ENCODE data around the gene TTC21A.
"Not testable (repeated sequence)": the region's sequence is repeated elsewhere in the genome, so short reads cannot be mapped to it uniquely, and the experiment has no call there.

Gene TTC21A

DNA sequence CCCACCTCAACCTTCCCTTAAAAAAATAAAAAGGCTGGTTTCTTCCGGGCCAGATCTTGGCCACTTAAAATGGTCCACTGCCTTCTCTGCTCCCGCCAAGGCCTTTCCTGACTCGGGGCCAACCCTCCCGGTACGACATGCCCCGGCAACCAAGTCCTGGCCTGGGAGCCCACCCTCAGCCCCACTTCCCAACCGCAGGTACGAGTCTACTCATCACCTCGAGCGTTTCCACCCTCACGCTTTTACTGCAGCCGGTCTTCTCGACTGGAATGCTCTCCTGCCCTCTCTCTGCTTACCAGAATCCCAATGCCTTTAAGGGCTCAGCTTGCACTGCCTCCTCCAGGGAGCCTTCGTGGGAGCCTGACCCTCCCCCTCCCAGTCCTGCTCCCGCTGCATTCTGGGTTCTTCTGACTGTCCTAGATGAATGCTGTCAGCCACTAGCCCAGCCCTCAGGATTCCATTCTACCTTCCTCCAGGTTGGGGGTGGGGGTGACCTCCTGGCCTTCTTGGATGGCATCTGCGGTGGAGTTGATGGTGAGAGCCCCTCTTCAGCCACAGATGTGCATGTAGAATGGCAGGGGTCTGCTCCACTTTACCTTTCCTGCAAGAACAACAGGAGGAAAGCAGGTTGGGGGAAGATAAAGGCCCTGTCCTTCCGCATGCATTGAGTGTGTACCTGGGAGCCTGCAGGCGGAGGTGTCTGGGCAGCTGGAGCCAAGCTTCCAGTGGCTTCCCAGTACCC is 47.0 kb downstream of the TTC21A start:
- DNase-seq (ENCODE audit: low spot score), result peak; percentile 65

DNA sequence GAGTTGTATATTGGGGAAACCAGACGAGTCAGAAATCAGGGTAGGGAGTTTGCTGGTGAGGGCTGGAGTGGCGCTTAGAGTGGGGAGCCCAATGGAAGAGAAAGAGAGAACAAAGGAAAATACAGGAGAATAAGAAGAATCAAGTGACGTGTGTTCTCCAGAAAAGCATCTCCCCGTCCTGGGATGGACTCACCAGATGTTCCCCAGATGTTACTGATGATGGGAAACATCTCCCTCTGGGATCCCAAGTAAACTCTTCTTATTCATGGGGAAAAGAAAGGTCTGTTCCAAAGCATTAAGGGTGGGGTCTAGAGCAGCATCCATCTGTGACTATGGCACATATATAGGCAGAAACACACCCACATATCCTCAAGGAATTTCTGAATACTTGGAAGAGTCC is 48.9 kb downstream of the TTC21A start:
- no peak for DNase-seq (ENCODE audit: low spot score)

DNA sequence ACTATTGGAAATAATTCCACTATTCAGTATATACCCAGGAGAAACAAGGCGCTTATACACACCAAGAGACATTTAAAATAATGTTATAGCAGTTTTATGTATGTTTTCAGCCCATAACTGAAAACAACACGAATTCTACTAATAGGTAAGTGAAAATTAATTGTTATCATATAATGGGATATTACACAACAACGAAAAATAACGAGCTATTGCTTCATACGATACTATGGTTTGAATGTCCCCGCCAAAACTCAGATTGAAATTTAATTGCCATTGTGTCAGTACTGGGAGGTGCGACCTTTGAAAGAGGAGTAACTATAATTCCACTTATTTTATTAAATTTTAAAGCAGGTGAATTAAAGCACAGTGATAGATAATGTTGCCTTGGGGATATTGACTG is 49.9 kb downstream of the TTC21A start:
- no peak for DNase-seq (ENCODE audit: low spot score)

DNA sequence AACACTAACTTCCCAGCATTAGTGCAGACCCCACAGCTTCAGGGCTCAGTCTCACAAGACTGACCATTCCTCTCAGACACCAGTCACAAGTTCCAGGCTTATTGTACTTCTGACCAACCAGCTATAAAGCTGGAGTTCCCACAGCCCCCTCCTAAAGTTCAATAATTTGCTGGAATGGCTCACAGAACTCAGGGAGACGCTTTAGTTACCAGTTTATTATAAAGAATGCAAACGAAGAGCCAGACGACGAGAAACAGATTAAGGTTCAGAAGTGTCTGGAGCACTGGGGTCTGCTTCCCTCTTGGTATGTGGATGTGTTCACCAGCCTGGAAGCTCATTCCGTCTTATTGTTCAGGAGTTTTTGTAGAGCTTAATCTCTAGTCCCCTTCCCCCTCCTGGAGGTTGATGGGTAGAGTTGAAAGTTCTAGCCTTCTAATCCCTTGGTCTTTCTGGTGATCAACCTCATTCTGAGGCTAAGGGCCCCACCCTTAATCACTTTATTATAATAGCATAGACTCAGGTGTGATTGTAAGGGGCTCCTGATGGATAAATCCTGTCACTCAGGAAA is 50.8 kb downstream of the TTC21A start:
- DNase-seq (ENCODE audit: low spot score), result no peak

DNA sequence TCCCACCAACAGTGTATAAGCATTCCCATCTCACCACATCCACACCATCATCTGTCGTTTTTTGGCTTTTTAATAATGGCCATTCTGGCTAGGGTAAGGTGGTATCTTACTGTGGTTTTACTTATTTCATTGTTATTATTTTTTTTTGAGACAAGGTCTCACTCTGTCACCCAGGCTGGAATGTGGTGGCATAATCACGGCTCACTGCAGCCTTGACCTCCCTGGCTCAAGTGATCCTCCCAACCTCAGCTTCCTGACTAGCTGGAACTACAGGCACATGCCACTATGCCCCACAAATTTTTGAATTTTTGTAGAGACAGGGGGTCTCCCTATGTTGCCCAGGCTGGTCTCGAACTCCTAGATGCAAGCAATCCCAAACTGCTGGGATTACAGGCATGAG is 56.9 kb downstream of the TTC21A start:
- DNase-seq (ENCODE audit: low spot score), result no peak

DNA sequence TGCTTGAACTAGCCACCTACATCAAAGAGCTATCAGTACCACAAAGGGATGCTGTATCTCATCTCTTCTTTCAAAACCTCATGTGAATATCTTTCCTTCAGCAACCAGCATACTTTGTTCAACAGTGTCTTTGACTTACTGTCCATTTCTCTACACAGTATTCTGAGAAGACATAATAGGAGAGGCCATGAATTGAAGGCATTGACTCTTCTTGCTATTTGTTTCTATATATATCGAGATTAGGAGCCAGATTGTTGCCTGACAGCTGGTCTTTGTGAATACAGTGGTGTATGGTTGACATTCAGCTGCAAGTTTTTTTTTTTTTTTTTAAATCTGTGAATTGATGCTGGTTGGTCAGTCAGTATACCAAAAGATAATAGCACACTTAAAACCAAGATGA is 58.0 kb downstream of the TTC21A start:
- no peak for DNase-seq (ENCODE audit: low spot score)

DNA sequence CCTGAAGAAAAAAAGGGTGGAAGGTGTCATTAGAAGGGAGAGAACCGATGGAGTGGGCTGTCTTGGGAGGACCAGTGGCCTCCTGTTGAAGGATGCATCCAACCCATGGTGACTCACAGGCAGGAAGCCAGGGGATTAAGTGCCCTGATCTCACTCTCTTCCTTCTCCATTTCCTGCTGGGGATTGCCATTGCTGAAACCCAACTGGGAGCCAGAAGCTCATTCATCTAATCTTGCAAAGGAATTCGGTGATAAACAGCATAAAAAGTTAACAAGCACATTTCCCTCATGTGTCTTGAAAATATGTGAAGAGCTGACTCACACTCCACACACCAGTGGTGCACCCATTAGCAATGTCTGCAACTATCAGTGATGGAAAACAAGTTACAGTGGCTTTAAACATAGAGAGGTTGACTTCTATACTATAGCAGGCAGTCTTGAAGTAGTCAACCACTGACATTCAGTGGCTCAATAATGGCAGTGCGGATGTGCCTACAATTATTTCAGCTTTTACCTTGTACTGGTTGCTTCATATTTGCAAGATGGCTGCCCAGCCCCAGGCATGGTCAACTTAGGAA is 58.7 kb downstream of the TTC21A start:
- DNase-seq (ENCODE audit: low spot score), result no peak

DNA sequence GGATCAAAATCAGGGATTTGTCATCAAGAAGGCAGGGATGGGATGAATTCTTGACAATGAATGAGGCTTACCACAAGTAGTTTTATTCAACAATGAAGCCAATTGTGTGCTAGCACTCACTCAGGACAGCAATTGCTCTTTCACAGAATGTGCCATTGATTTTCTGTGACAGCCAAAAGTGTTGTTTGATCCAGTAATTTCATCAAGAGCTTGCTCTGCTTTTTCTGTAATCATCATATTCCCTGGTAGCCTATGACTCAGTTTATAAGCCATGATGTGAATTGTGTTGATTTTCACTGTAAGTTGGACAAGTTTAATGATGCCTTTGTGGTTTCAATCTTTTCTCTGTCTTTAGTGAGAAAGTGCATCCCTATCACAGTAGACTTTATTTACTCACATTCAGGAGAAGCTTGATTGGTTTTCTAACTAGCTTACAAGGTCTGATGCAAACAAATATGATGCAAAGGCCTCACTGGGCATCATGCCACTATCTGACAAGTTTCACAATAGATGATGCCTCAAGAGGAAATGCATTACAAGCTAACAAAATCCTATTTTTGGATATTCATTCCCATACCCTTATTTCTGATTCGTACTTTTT is 59.6 kb downstream of the TTC21A start:
- DNase-seq (ENCODE audit: low spot score), result no peak

DNA sequence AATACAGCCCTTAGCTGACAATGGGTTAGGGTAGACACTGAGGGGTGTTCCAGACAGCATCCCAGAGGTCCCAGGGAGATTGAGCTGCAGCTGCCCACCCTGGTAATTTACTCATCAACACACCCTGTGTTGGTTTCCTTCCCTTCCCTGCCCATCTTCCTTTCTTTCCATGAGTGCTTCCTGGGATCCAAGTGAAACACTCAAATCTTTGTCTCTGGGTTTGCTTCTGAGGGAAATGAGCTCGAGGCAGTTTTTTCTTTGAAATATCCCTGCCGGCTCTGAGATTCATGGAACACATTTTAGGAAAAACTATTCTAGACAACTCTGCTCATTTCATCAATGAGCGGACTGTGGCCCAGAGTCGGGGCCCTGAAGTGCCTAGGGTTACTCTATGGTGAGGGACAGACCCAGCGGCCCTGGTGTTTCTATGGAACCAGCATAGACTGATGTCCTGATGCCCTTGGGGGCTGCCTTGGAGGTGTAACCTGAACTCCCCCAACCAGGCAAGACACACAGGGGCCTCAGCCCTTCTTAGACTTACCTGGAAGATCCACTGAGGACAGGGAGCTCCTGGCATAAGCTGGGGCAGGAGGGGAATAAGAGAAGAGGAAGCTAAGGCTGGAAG is 60.8 kb downstream of the TTC21A start:
- no peak for DNase-seq (ENCODE audit: low spot score)

DNA sequence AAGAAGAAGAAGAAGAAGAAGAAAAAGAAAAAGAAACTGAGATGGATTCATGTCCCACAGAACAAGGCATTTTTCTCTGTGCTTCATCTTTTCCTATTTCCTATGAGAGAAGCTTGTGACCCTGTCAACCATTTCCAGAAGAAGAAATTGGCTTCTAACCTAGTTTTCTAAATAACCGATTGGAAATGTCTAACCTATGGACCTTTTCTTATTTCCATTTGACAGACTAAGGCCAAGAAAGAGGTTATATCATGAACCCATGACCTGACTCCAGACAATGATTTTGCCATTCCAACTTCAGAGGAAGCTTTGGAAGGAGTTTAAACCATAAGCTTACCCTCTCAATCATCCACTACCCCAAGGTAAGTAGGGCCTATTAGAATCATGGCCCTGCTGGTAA is 62.2 kb downstream of the TTC21A start:
- DNase-seq (ENCODE audit: low spot score), result no peak

DNA sequence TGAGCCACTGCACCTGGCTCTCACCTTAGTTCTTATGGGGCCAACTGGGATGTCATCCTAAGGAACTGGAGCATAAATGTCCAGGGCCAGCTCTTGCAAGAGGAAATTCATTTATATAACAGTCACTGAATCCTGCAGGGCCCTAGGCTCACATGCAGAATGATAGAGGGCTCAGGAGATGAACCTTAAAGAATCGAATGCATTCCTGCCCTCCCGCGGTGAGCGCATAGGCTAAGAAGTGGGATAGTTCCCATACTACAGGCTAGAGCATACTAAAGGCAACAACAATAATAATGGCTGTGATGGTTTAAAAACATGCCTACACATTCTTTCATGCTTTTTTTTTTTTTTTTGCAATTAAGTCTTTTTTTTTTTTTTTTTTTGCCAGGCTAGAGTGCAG is 63.0 kb downstream of the TTC21A start:
- no peak for DNase-seq (ENCODE audit: low spot score)

DNA sequence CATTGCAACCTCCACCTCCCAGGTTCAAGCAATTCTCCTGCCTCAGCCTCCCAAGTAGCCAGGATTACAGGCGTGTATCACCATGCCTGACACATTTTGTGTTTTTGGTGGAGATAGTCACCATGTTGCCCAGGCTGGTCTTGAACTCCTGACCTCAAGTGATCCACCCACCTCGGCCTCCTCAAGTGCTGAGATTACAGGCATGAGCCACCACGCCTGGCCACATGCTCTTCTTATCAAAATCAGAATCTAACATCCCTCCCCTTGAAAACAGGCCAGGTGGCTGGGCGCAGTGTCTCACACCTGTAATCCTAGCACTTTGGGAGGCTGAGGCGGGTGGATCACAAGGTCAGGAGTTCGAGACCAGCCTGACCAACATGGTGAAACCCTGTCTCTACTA is 63.4 kb downstream of the TTC21A start:
- not testable (repeated sequence) for DNase-seq (ENCODE audit: low spot score)

DNA sequence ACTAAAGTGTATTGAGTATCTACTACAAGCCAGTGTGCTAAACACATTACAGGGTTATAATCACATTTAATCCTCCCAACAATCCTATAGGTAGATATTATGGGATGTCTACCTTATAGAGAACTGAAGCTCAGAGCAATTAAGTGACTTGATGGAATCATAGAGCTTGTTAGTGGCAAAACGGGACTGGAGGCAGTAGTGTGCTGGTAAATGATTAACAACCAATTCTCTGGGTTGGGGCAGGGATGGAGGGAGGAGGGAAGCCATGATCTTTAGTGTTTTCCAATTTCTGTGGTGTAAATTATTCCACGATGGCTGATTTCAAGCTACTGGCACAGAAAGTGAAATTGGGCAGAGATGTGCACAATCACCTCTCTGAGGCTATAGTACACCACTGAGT is 64.4 kb downstream of the TTC21A start:
- no peak for DNase-seq (ENCODE audit: low spot score)

DNA sequence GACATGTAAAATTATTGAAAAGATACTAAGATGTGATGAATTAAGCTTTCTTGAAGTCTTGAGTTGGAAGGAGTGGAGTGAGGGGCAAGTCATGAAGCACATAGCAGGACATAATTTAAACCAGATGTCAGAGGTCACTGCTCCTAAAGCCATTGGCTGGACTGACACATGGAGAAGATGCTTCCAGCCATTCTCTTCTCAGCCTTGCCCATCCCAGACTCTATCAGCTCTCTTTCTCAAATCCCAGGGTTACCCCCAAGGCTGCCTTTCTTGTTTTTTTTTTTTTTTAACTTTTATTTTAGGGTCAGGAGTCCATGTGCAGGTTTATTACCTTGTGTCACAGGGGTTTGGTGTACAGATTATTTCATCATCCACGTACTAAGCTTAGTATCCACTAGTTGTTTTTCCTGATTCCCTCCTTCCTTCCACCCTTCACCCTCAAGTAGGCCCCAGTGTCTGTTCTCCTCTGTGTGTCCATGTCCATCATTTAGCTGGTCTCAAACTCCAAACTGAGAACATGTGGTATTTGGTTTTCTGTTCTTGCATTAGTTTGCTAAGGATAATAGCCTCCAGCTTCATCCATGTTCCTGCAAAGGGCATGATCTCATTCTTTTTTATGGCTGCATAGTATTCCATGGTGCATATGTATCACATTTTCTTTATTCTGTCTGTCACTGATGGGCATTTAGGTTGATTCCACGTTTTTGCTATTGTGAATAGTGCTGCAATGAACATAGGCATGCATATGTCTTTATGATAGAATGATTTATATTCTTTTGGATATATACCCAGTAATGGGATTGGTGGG is 66.0 kb downstream of the TTC21A start:
- no peak for DNase-seq (ENCODE audit: low spot score)

DNA sequence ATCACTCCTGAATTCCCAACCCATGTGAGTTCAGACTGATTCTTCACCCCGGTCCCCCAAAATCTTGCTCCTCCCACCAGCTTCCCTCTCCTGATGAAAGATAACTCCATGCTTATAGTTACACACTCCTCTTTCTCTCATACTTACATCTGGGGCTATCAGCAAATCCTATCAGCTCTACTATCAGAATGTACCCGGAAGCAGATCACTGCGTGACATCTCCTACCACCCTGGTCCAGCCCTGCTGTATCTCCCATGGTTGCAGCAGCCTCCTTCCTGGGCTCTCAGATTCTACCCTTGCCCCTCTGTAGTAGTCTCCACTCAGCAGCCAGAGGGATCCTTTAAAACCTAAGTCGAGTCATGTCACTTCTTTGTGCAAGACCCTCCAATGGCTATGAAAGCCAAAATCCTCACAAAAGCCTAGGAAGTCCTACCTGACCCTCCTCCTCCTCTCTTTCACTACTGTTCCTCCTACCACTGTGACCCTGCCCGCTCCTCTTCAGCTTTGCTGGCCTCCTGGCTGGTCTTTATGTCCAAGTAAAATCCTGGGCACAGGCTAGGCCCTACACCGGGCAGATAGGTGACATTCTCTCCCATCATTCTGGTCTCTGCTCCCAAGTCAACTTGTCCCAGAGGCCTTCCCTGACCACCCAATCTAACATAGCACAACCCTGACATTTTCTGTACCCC is 68.7 kb downstream of the TTC21A start:
- no peak for DNase-seq (ENCODE audit: low spot score)

DNA sequence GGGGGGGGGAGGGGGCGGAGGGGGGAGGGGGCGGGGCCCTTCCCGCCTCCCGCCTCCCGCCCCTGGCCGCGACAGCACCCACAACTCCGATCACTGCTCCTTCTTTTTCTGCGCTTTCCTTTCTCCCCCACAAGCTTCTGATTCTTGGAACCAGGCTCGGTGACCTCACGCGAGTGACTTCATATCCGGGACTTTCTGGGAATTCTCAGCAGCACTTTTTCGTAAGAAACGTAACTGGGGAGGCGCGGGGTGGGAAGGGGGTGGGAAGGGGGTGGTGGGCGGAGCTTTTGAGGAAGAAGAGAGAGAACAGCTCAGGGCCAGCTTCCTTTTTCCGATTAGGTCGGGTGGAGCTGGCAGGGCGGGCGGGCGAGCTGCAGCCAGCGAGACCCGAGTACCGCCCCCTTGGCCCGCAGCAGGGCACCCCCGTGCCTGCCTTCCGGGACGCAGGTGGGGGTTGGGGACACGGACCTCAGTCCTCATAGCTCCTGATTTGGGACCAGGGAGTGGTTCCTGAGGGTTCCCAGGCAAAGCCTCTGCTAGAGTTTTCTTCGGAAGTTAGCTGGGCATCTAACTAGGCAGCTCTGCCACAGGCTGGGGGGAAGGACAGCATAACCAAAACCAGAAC is 70.3 kb downstream of the TTC21A start:
- peak; percentile 89 for DNase-seq (ENCODE audit: low spot score)

DNA sequence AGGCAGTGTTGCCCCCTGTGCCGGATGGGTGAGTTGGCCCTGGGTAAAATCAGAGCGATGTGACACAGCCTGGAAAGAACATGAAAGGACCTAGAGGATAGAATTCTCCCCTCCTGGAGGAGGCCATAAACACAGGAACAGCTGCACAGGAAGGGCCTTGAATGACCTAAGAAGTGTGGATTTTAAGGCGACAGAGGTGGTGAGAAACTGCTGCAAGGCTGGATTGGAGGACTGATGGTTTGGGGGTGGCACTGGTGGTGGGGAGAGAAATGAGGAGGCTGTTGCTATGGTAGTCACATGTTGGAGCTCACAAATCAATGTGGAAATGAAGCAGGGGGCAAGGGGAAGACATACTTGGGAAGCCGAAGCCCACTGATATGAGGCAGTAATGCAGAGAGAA is 71.1 kb downstream of the TTC21A start:
- DNase-seq (ENCODE audit: low spot score), result no peak

DNA sequence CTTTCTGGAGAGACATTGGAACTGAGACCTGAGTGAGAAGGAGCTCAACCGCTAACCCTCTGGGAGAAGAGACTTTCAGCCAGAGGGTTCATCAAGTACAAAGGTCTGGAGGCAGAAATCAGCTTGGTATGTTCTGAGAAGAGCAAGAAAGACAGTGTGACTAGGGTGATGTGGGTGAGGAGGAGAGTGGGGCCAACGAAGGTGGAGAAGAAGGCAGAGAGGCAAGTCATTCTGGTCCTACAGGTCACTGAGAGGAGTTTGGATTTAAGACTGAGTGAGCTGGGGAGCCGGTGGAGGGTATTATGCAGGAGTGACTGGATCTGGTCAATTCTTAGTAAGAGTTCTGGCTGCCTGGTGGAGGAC is 72.7 kb downstream of the TTC21A start:
- DNase-seq (ENCODE audit: low spot score), result no peak

DNA sequence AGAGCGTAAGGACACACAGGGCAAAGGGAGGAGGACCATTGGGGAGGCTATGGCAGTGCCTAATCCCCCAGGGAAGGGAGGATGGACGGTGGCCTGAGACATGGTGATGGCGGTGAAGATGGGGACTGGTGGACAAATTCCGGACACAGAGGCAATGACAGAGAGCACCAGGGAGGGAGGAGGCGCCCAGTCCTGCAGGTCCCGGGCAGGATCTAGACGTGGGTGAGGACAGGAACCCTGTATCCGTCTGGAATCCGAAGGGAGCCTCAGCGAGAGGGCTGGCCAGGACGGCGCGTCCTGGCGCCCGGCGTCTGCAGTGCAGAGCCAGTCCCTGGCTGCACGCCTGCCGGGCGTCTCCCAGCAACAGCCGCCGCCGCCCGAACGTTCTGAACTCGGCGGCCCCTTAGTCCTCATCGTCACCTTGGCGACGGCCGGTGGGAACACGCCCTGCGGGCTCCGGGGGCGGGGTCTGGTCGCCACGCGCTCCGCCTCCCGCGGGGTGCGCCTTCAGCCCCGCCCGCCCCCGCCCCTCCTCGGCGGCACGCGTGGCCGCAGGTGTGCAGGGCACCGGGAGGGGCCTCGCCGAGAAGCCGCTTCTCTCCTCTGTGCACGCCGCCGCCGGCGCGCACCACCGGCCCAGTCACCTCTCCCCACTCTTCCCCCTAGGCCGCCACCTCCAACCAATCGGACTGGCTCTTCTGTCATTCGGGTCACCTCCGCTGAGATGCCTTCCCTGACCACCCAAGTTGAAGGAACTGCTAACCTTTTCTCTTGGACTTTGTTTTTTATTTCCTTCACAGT is 73.3 kb downstream of the TTC21A start:
- DNase-seq (ENCODE audit: low spot score), result peak; percentile 76

Measured in cerebellar cortex (tissue), 1 donor.